Activated CD4-positive, CD25-positive, alpha-beta regulatory T cell treated with anti-CD3 and anti-CD28 coated beads, Interleukin-2, amount 50 U/mL, for 24 hours (primary cell): ENCODE data around the gene MLLT6.

Experiments
- ATAC-seq, 2 donors: fragments of 150-1000 bp; cut with Tn5 transposase; one replicate each; pipeline ENCODE4 v1.10.0; 2021; ENCODE audit warnings: mild to moderate bottlenecking in 1 of 2, moderate library complexity in 1 of 2

The MLLT6 gene

DNA sequence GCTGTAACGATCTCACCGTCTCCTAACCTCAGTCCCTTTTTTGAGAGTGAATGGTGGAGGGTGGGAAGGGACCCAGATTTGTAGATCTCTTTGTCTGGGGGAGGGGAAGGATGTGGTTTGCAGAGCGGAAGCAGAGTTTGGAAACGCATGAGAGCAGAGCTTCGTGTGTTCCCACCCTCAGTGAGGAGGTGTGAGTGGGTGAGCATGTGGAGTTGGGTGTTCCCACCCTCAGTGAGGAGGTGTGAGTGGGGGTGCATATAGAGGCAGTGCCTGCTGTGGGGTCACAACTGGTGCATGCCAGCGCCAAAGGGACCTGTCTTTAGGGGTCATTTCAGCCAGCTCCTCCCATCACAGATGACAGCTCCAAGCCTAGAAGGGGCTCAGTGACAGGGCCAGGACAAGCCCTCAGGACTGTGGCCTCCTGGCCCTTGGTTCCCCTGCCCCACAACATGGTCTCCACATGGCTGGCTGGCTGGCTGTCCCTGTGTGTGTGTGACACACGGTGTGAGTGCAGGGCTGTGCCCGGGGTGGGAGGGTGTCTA, 23.3 kb downstream of the MLLT6 start:
- peak; percentile 2 to 6 for ATAC-seq

DNA sequence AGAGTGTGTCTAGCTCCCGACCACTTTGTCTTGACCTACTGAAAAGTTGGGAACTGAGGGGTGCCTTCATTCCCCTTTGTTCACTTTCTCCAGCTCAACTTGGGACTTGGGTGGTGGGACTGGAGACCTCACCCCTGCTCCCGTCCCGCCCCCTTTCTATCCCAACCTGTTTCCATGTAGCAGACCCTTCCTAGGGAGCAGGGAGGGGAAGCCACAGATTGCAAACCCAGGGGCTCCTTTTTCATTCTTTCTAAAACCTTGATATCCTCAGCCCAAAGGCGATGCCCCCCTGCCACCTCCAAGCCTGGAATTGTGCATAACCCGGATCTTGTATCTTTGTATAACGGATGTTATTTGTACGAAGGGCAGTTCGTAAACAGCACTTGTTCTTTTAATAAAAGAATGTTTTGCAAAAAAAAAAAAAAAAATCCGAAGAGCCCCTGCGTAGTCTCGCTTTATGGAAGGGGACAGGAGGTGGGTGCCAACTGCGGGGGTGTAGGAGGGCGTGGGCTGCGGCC, 24.4 kb downstream of the MLLT6 start:
- ATAC-seq, result no peak

DNA sequence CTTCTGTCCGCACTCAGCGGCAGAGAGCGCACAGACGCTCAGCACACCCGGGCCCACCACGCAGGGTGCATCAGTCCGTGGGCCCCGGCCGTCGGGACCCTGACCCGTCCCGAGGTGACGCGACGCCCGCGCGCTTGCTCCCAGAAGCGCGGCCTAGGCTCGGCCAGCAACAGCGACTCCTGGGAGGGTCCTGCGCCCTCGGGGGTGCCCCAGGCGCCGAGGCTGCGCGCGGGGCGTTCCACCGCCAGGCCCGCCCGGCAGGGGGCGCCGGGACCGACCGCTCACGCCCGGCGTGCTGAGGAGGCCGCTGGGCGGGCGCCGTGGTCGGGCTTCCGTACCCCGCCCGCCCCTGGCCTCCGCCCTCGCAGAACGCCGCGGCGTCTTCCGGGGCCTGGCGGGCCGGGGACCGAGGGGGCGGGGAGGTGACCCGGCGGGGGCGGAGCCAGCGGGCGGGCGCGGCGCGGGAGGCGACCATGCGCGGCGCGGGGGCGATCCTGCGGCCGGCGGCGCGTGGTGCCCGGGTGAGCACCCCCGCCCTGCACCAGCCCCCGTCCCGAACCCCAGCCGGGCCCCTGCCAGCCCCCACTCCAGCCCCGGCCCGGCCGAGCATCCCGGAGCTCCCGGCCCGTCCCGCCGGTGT, 24.9 kb downstream of the MLLT6 start, which contains the start of gene CISD3:
CISD3 (plus strand) TSS at position 456 of the 640 bp plus-strand sequence; CDS start at position 474, 18 bp downstream.
- ATAC-seq, result peak; percentile 75 to 80

DNA sequence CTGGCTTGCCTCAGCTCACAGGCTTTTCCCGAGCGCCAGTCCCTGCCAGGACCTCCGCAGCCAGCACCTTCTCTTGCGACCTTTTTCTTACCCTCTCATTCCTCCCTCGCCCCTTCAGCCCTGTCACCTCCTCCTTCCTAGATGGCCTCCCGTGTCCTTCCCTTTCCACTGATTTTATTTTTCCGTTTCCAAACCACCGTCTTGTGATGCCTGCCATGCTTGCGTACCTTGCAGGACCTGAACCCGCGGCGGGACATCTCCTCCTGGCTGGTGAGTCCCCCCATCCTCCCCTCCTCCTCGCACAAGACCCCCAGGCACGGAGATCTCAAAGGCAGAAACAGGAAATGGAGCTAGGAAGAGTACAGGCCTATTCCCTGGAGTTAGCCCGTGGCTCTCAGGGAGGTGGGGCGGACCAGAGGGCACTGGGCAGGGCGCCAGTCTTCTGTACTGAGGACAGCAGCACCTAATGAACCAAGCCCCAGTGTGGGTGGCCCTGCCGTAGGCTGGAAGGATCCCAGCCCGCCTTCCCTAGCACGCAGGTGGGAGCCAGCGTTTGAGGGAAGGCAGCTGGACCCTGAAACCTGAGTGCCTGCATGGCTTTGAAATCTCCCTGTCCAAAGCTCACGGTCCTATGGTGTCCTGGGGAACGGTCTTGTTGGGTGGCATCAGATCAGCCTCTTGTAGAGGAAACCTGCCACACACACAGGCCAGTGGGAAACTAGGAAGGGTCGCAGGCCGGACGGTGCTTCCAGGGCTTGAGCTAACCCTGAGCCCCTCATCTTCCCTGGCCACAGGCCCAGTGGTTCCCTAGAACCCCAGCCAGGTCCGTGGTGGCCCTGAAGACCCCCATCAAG, 25.7 kb downstream of the MLLT6 start:
- no peak for ATAC-seq

DNA sequence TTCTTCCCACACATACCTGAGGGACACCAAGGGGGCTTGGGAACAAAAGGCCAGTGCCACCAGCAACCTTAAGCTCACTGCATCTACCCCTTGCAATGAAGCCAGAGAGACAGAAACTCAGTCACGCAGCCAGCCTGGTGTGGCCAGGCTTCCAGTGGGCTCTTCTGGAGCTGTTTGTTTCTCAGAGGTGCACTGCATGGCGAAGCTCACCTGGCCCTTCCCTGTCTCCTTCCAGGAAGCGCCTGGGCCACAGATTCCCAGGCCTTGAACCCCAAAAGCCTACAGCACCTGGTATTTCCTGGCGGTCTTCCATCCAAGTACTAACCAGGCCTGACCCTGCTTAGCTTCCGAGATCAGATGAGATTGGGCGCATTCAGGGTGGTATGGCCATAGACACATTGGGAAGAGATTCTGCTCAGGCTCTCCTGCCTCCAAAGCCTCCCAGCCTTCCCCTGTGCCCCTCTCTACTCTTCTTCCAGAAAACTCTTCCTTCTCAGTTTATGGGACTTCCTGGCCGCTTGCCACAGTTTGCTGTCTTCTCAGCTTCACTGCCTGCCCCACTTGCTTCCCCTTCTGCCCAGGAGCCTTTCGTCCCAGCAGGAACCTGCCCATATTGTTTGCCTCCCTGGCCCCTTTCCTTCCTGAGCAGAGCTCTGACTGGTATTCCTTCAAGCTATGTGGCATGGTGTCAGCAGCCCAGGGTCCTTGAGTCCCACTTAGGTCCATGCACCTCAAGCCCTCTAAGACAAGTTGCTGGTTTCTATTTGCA, 26.6 kb downstream of the MLLT6 start:
- ATAC-seq, result no peak

DNA sequence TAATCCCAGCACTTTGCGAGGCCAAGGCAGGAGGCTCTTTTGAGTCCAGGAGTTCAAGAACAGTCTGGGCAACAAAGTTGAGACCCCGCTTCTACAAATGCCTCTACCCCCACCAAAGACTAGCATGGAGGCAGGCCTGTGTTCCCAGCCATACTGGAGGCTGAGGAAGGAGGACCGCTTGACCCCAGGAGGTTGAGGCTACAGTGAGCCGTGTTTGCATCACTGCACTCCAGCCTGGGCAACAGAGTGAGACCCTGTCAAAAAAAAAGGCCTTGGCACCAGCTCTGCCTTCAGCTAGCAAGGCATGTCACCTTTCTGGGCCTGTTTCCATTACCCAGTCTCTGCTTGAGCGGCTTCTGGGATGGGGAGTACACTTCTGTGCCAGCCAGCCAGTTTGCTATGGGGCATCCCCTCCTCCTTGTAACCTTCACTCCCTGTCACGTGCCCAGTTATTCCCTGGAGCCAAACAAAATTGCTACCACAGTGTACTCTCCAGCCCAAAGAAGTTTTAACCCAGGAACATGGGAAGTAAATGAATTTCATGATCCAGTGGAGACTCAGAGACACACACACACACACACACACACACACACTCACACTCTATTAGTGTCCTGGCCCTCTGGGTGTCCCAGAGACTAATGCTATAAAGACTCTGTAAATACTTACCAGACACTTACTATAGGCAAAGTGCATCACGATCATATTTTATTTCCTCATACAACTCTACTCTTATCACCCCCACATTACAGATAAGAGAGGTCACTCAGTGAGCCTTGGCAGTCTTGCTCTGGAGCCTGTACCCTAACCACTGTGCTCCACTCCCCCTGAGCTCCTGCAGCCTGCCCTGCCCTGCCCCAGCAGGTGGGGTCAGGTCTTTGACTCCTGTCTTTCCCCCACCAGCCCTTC, 27.6 kb downstream of the MLLT6 start:
- no peak for ATAC-seq

DNA sequence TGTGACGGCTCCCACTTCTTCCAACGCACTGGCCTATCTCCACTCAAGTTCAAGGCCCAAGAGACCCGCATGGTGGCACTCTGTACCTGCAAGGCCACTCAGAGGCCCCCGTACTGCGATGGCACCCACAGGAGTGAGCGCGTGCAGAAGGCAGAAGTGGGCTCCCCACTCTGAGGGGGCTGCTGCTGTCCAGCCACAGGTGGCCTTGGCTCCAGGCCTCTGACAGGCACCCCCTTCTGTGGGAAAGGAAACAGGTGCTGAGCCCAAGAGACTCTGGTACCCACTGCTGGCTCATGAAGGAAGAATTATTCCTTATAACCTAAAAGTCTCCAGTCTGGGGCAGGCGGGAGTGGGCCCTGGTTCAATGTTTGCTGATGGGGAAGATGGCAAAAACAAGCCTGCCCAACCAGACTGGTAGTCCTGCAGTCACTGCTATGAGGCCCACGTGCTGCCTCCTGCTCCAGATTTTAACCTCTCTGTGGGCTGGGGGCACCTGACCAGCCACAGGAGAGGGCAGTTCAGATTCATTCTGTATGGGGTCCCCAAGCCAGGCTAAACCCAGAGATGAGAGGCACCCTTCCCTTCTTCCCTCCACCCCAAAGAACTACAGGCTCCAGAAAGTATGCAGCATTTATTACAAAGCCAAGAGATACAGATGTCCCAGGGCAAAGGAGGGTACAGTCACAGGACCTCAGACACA, 28.4 kb downstream of the MLLT6 start:
- ATAC-seq, result no peak

DNA sequence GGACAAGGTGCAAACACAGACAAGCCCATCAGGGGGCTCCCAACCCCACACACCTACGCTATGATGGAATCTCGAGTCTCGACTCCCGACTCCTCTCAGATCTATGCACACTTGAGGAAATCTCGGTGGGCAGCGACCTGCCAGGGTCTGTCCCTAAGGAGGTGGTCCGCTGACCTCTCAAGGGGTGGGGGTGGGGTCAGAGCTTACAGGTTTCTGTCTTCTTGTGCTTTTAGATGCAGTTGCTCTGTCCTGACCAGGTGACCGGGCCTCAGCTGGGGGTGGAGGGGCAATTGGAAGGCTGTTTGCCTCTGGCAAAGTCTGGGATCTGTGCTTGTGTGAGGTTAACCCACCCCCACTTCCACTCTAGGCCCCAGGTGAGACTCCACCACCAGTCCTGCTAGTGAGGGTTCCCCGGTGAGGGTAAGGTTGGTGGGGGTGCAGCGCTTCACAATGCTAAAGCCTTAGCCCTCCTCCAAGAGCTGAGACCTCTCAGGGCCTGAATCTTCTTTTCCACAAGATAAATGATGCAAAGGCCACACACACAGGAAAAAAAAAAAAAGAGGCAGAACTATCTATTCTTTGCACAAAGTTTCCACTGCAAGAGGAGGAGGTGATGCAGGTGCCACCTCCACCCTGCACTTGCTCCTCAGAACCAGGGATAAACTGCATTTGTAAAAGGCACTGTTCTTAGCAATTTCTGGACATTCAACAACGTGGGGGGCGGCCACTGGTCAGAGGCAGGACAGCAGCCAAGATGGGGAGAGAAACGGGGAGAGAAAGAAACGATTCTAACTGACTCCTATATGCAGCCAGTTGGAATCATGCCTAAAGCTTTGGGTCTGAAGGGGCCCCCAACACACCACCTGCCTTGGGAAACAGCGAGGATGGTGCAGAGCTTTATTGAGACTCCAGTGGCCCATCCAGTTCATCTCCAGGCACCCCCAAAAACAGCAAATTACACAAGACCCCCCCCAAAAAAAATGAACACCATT, 29.2 kb downstream of the MLLT6 start:
- no peak for ATAC-seq

DNA sequence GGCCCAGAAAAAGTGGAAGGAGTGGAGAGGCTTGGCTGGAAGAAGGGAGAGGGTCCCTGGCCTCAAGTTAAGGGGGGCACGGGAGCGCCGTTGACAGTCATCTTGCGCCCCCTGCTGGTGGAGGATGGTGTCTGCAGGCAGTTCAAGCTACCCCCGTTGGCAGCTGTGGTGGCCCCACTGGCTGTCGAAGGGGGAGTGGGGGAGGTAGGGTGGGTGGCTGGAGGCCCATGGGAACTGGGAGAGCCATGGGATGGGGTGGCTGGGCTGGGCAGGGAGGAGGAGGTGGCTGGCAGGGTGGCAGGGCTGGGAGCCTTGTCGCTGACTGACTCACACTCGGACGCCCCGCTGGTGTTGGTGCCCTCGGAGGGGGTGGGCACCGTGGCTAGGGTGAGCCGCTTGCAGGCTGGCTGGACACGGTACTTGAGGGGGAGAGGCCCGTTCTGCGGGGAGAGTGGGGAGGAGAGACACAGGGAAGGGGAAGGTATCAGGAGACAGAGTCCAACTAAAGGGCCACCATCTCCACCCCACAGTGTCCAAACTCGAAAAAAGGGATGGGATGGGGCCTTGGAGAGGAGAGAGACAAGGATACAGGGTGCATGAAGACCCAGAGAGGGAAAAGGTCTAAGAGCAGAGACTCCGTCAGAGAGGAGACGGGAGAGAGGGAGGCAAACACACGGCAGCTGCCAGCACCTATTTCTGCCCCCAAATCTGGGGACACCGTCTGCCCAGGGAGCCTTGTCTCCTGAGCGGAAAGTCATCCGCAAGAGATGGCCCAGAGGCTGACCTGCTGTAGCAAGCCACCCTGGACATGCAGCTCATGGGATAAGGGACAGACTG, 30.3 kb downstream of the MLLT6 start:
- no peak for ATAC-seq

DNA sequence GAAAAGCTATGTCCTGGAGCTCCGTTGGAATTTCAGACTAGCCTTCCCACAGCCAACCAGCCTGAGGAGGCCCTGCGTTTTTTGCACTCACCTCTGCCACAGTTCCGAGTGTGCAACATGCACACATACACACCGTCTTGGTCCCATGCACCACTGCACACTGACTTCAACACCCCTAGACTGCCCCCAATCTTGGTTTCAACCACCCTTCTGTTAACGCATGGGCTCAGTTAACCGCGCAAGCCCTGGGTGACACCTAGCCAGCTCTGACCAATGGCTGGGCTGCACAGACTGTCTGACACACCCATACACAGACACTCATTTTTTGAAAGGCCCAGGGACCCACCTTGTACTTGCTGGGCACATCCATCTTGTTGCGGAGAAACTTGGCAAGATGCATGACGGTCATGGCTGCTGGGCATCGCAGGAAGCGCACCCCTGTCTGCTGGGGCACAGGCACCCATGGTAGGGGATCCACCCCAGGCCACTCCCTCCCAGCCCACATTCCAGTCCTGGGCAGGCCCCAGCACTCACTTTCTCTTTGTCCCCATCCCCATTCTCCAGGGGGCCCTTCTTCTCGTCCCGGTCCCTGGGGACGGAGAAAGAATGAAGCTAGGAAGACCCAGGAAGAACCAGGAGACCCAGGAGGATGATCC, 33.1 kb downstream of the MLLT6 start:
- no peak for ATAC-seq

DNA sequence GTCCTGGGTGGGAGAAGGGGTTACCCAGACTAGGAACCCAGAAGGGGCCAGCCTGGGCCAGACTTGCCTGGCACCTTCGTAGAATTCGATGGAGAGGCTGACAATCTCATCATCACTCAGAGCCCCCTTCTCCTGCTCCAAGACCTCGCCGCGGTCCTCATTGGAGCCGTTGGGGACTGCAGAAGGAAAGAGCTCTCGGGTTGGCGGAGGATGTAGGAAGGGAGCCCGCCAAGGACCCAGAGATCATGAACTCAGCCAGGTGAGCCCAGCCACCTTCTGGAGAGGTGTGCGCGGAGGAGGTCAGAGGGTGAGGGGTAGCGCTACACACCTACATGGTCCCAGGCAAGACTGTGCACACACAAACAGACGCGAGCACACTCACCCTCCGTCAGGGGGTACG, 33.6 kb downstream of the MLLT6 start:
- ATAC-seq, result no peak

DNA sequence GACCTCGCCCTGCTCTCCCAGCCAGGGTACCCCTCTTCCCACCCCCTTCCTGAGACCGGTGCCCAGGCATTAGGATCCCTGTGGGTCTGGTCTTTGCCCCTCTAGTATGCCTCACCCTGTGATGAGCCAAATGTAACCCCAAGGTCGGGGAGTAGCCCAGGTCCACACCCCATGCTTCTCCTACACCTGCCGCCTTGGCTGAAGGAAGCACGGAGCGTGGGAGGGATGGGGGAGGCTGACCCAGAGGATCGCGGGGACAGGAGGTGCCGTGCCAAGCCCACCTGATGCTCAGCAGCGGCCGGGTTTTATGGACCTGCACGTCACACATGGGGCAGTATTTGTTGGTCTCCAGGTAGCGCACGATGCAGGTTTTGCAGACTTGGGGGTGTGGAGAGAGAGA, 34.2 kb downstream of the MLLT6 start:
- ATAC-seq, result no peak

DNA sequence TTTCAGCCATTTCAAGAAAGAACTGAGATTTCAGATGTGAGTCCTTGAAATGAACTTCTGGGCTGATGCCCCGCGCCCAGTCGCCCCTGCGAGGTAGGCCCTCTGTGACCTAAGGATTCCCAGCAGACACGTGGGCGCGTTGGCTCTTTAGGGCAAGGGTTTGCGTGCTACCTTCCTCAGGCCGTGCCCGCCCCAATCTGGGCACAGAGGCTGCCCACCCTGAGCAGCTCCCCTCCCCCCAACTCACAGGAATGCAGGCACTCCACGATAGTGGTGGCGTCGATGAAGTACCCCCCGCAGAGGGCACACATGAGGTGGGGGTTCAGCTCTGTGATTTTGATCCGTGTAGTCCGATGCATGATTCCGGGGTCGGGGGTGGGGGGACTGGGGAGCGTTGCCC, 35.0 kb downstream of the MLLT6 start:
- no peak for ATAC-seq

DNA sequence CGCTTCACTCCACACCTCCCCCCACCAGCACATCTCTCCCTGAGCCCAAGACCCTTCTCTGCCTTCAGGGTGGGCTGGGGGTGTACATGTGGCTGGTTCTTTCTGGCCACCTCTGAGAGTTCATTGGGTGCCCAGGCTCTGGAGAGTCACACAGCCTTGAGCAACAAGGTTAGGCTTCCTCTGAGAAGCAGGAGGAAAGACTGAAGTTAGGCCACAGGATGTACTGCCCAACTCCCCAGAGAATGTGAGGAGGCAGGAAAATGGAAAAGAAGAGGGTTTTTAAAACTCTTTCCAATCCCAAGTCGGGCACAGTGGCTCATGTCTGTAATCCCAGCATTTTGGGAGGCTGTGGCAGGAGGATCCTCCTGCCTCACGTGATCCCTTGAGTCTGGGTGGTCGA, 35.7 kb downstream of the MLLT6 start:
- no peak for ATAC-seq

DNA sequence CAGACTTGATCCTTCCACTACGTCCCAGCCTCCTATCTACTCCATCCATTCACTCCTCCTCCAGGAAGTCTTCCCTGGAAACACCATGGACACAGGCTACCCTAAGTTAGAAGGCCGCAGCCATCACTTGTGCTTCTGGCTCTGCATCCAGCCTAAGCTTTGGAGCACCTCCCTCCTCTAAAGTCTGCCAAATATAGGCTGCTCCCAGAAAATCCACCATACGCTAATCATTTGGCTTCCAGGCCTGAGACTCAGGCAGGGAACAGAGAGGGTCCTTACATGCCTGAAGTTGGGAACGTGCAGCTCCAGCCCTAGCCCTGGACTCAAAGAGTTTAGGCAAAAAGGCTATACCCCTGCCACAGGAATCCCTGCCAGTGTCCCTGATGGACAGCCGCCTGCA, 36.4 kb downstream of the MLLT6 start:
- ATAC-seq, result no peak

DNA sequence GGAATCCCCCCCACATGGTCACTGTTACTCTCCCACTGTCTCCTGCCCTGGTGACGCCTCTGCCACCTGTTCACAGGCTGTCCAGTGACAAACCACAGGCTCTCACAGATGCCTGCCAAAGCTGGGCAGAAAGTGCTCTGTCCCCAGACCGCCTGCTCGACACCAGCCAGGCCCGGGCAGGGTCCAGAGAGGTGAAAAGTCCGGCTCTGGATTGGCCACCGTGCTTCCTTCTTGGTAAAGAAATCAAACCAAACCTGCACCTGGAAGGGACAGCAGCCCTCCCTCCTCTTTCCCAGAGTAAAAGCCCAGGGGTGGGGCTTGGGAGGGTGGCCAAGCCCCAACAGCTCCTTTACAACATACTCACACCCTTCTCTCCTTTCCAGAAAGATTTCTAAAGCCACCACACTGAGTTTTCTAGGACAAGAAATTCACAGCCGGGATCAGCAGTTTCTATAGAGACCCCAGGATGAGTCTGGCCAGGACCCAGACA, 36.9 kb downstream of the MLLT6 start:
- no peak for ATAC-seq

DNA sequence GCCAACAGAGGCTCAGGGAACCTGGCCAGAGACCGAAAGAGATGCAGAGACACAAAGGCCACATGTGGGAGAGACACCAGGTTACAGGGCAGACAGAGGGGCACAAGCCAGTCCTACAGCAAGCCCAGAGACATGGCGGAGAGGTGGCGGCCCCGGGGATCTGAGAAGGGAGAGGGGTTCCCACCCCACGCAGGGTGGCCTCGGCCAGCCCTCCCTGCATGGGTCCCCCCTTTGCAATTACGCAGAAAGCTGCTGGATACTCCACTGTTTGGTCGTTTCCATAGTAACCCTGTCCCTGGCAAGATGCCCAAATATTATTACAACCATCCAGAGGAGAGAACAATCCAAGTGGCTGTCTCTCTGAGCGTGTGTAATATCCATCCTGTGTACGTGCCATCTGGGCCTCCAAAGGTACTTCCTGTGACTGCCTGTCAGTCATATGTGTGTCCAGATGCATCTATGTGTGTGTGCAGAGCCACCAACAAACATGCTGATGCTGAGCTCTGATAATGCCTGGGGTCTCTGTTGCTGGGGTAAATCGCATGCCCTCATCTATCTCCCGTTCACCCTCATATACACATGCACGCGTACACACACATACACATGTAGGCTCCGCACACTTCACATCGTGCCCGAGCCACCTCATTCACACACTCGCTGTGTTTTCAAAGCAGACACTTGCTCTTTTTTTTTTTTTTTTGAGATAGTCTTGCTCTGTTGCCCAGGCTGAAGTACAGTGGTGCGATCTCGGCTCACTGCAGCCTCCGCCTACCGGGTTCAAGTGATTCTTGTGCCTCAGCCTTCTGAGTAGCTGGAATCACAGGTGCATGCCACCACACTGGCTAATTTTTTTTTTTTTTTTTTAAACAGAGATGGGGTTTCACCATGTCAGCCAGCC, 37.6 kb downstream of the MLLT6 start:
- peak in 1 of 2 donors; percentile 12 for ATAC-seq
